Measurements from ENCODE around the gene TENM4.

The TENM4 gene

DNA sequence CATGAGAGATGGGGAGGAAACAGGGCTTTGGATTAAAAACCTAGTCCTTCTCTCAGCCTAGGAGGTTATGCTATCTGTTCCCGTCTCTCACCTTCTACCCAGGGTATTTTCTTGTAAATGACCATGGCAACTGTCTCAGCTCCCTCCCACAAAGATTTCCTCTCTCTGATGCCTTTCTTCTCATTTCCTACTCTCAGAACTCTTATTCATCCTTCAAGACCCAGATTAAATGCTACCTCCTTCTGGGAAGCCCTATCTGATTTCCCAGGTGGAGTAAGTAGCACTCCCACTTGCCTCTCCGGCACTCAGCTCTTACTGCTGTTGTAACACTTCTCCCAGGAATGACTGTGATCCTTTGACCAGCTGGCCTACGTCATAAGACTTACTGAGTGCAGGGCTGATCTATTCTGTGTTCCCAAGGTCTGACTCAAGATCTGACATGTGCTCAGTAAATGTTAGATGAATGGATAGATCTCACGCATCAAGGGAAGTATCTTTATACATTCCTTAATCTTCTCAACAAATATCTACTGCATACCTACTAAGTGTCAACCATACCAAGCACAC lies 175.0 kb downstream of the TENM4 start:
- no peak for DNase-seq (ENCODE audit: low spot score)

DNA sequence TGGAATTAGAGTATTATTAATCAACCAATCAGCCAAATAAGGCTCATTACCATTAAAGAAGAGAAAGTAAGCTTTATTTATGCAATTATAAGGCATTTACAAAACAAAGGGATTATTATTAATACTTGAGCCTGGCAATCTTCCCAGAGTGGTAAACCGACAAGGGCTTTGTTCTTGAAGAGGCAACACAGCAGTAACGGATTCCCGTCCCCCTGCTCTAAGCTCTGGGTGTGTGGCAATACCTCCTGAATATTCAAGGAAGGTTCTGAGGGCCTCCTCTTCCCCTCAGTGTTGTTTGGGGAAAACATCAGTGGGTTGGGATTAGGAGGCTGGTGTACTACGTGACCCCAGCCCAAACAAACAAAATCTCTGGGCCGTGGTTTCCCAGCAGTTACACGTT lies 176.5 kb downstream of the TENM4 start:
- TF ChIP-seq, protein P1, sequence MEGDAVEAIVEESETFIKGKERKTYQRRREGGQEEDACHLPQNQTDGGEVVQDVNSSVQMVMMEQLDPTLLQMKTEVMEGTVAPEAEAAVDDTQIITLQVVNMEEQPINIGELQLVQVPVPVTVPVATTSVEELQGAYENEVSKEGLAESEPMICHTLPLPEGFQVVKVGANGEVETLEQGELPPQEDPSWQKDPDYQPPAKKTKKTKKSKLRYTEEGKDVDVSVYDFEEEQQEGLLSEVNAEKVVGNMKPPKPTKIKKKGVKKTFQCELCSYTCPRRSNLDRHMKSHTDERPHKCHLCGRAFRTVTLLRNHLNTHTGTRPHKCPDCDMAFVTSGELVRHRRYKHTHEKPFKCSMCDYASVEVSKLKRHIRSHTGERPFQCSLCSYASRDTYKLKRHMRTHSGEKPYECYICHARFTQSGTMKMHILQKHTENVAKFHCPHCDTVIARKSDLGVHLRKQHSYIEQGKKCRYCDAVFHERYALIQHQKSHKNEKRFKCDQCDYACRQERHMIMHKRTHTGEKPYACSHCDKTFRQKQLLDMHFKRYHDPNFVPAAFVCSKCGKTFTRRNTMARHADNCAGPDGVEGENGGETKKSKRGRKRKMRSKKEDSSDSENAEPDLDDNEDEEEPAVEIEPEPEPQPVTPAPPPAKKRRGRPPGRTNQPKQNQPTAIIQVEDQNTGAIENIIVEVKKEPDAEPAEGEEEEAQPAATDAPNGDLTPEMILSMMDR (IDR thresholded peaks at IDR 0.05; ENCODE audit: extremely low read depth, missing control alignments) = no peak
- no peak for DNase-seq (ENCODE audit: low spot score)

More for the DNA sequence above, 175.0 kb downstream of the TENM4 start:
- TF ChIP-seq, protein P1 (IDR thresholded peaks at IDR 0.05; ENCODE audit: extremely low read depth, missing control alignments) = no peak

DNA sequence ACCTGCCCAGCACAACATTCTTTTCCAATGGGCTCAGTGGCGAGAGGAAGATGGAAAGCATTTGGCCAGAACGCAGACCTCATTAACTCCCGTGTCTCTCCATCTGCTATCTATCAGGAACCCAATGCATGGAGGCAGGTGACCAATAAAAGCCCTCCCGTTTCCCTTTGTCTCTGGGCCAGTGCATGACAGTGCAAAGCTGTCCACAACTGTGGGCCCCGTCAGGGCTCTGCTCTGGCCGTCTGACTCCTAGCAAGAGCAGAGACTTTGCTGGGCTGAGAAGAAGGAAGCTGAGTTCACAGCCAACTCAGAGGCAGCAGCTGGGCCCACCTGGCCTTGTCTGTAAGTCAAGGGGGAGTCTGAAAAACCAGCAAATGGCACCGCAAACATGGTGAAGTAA lies 177.8 kb downstream of the TENM4 start:
- DNase-seq (ENCODE audit: low spot score) = no peak
- TF ChIP-seq, protein P1 (IDR thresholded peaks at IDR 0.05; ENCODE audit: extremely low read depth, missing control alignments) = no peak

DNA sequence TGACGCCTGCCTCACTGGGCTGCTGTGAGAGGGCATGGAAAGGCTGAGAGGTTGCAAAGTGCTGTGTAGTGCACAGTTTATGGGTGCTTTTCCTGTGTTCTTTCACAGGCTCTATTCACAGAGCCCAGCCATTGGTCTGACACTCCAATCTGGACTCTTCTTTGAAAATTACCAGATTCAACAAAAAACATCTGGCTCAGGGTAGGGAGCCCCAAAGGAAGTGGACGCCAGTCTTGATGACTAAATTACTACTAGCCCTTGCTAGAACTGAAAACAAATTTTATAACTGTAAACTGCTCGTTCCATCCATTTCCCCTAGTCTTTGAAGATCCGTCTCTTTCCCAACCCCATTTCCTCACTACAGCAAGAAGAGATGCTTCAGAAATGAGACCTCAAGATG lies 178.6 kb downstream of the TENM4 start:
- DNase-seq (ENCODE audit: low spot score) = no peak
- TF ChIP-seq, protein P1 (IDR thresholded peaks at IDR 0.05; ENCODE audit: extremely low read depth, missing control alignments) = no peak

DNA sequence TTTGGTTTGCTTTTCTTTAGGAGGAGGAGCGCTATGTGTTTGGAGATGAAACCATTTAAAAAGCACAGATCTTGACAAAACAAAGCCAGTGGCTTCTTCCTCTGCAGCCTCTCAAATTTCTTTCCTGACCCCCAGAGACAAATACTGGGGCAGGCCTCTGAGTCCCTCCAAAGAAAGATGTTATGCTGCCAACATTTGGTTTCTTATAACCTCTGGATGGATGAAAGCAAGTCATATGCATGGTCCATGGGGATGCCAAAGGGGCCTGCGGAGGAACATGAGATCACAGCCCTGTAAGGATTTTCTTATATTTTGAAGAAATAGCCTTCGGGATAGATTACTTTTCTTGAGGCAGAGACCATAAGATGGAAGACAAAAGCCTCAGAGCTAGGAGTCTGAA lies 179.1 kb downstream of the TENM4 start:
- no peak for DNase-seq (ENCODE audit: low spot score)

DNA sequence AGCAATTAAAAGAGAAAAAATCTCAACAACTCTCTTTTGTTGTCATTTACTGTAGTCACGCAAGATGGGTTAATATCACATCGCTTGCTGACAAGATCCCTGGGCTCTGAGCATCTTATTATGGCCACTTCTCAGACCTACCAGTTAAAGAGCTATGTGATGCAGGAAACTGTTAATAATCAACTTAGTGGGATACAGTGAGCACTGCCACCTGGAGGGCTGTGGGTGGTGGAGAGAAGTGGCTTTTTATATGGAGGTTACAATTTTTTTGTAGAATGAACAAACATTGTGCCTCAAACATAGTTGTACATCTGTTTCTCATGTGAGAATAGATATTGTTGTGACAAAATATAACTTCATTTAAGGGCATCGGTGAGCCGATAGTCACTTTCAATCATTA lies 181.0 kb downstream of the TENM4 start:
- TF ChIP-seq, protein P1 (IDR thresholded peaks at IDR 0.05; ENCODE audit: extremely low read depth, missing control alignments) = no peak
- DNase-seq (ENCODE audit: low spot score) = no peak

More for the DNA sequence above, 179.1 kb downstream of the TENM4 start:
- TF ChIP-seq, protein P1 (IDR thresholded peaks at IDR 0.05; ENCODE audit: extremely low read depth, missing control alignments) = no peak

DNA sequence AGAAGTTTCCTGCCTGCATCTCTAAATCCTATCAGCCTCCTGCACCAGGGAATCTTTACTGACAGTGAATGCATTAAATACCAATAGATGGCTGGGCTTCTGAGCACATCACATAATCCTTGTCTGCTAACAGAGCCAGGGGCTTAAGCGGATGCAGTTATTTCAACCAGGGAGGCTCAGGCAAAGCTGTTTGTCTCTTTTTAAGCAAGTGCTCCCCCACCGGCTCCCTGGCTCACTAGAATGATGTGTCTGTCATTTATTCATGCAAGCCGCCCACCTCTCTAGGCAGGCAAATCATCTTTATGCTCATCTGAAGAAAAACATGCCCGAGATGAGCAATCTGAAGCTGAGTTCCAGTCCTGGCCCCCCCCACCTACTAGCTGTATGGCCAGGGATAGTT lies 182.3 kb downstream of the TENM4 start:
- no peak for DNase-seq (ENCODE audit: low spot score)
- TF ChIP-seq, protein P1 (IDR thresholded peaks at IDR 0.05; ENCODE audit: extremely low read depth, missing control alignments) = no peak

Measured in GM20000 (cell line).